HepG2 (cell line): ENCODE measurements around the gene ALPL. TPM values are rescaled to one million over a fixed set of nuclear protein-coding genes. Genes with fewer than 3 reads are reported as not detected.

ENCODE experiments used
- FOSL2 ChIP-seq: sonication (generic); formaldehyde crosslinking; IDR thresholded peaks from 2 replicates; pipeline ENCODE4 v1.4.0; 2020; ENCODE audit warnings: missing genetic modification reagents
- POGZ ChIP-seq: sonication (generic); formaldehyde crosslinking; IDR thresholded peaks from 2 replicates; pipeline ENCODE4 v1.4.0; 2020; ENCODE audit warnings: mild to moderate bottlenecking, missing genetic modification reagents
- ZNF552 ChIP-seq: sonication (generic); formaldehyde crosslinking; IDR thresholded peaks from 2 replicates; pipeline ENCODE4 v1.9.0; 2022; ENCODE audit warnings: missing genetic modification reagents, mild to moderate bottlenecking, borderline replicate concordance
- ZSCAN20 ChIP-seq: sonication (generic); formaldehyde crosslinking; IDR thresholded peaks from 2 replicates; pipeline ENCODE4 v1.4.0; 2020; ENCODE audit warnings: missing genetic modification reagents, mild to moderate bottlenecking, borderline replicate concordance
- polyA plus RNA-seq, 8 experiments: library from polyadenylated mRNA; depleted of rRNA in 3 of 8; stranded (reverse) in 7 of 8; unstranded in 1 of 8; fragments of >200 nt; fragmentation: Illumina TruSeq in 4 of 8; extraction: Trizol in 4 of 8; gene quantifications; 2 replicates each; pipeline versions ENCODE4 v1.2.1 to v1.2.3, GENCODE V29; 2011 to 2016; ENCODE audit warnings: low read depth in 4 of 8, missing spikeins in 1 of 8, mixed read lengths in 1 of 8; ENCODE audit not compliant: insufficient read depth in 1 of 8
- total RNA-seq, 5 experiments: library from RNA; depleted of rRNA; stranded (reverse); fragments of >200 nt; fragmentation: Illumina TruSeq; extraction: Trizol; gene quantifications; 2 replicates each; pipeline ENCODE4 v1.2.3, GENCODE V29; 2016; ENCODE audit warnings: low read depth in 1 of 5
- TF ChIP-seq, protein P1 (sequence below), 2 experiments: fragments of 450-650 bp in 1 of 2; sonication (generic) in 1 of 2; formaldehyde crosslinking in 1 of 2; IDR thresholded peaks; 2 replicates each; pipeline versions ENCODE4 v1.6.1 to v1.8.0; 2016 to 2022; ENCODE audit warnings: antibody characterized with exemption in 1 of 2, mild to moderate bottlenecking in 1 of 2, missing genetic modification reagents in 1 of 2
- TF ChIP-seq, protein P2 (sequence below): sonication (generic); IDR thresholded peaks from 2 replicates; pipeline ENCODE4 v1.6.1; 2016; ENCODE audit warnings: low read depth, borderline replicate concordance
- TF ChIP-seq, protein P3 (sequence below): IDR thresholded peaks from 2 replicates; pipeline ENCODE4 v1.6.1; 2016
- TF ChIP-seq, protein P4 (sequence below): IDR thresholded peaks from 2 replicates; pipeline ENCODE4 v1.6.1; 2016; ENCODE audit warnings: missing compliant biosample characterization, missing genetic modification reagents, borderline replicate concordance
- TF ChIP-seq, protein P5 (sequence below): sonication (generic); formaldehyde crosslinking; IDR thresholded peaks from 2 replicates; pipeline ENCODE4 v1.8.1; 2023; ENCODE audit warnings: mild to moderate bottlenecking, inconsistent platforms, moderate library complexity, missing genetic modification reagents, borderline replicate concordance

Gene ALPL
- total and polyA plus RNA-seq, 2 of the 13 experiments (the other 11 are each of a cell fraction or from before 2014, with no cell fraction given): 0.12 TPM; not detected in 1

DNA sequence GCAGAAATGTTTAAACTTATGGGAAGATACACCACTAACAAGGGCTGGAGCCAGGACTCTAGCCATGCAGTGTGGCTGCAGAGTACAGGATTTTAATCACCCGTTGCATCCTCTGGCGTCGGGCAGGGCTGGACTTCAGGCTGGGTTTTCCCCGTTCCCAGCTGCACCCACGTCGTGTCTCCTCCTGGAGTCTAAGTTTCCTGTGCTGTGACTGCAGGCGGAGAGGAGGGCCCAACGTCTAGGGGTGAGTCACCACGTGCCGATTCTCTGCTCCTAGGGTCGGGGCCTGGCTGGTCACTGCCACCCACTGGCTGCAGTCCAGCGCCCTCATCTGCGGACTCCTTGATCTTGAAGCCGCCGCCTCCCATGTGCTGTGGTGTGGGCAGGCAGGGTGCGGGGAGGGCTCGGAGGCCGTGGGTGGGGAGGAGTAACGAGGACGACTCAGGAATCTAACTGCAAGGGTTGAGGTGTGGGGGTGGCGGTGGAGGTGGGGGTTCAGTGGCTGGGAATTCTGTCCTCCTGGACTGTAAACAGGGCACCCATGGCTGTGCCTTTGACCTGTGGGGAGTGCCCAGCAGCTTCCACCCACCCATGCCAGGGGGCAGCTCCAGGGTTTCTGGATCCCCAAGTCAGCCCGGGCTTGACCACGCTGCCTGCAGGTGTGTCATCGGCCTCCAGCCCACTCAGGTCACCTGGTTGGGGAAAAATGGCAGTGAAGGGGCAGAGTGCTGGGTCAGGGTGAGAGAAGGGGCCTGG is 77.8 kb downstream of the ALPL start (continued):
- TF ChIP-seq, protein P1, sequence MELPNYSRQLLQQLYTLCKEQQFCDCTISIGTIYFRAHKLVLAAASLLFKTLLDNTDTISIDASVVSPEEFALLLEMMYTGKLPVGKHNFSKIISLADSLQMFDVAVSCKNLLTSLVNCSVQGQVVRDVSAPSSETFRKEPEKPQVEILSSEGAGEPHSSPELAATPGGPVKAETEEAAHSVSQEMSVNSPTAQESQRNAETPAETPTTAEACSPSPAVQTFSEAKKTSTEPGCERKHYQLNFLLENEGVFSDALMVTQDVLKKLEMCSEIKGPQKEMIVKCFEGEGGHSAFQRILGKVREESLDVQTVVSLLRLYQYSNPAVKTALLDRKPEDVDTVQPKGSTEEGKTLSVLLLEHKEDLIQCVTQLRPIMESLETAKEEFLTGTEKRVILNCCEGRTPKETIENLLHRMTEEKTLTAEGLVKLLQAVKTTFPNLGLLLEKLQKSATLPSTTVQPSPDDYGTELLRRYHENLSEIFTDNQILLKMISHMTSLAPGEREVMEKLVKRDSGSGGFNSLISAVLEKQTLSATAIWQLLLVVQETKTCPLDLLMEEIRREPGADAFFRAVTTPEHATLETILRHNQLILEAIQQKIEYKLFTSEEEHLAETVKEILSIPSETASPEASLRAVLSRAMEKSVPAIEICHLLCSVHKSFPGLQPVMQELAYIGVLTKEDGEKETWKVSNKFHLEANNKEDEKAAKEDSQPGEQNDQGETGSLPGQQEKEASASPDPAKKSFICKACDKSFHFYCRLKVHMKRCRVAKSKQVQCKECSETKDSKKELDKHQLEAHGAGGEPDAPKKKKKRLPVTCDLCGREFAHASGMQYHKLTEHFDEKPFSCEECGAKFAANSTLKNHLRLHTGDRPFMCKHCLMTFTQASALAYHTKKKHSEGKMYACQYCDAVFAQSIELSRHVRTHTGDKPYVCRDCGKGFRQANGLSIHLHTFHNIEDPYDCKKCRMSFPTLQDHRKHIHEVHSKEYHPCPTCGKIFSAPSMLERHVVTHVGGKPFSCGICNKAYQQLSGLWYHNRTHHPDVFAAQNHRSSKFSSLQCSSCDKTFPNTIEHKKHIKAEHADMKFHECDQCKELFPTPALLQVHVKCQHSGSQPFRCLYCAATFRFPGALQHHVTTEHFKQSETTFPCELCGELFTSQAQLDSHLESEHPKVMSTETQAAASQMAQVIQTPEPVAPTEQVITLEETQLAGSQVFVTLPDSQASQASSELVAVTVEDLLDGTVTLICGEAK (IDR thresholded peaks at IDR 0.05): no peak
- TF ChIP-seq, protein P1 (CRISPR knock-in tag; IDR thresholded peaks at IDR 0.05): 0 out of 2 replicates have a peak, but pooled peaks have one; percentile 5
- TF ChIP-seq ZSCAN20 (CRISPR knock-in tag) (no peak), FOSL2 (peak; percentile 94), ZNF552 (CRISPR knock-in tag) (no peak), POGZ (CRISPR knock-in tag) (no peak)
- TF ChIP-seq, protein P2, sequence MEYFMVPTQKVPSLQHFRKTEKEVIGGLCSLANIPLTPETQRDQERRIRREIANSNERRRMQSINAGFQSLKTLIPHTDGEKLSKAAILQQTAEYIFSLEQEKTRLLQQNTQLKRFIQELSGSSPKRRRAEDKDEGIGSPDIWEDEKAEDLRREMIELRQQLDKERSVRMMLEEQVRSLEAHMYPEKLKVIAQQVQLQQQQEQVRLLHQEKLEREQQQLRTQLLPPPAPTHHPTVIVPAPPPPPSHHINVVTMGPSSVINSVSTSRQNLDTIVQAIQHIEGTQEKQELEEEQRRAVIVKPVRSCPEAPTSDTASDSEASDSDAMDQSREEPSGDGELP: no peak
- TF ChIP-seq, protein P3, sequence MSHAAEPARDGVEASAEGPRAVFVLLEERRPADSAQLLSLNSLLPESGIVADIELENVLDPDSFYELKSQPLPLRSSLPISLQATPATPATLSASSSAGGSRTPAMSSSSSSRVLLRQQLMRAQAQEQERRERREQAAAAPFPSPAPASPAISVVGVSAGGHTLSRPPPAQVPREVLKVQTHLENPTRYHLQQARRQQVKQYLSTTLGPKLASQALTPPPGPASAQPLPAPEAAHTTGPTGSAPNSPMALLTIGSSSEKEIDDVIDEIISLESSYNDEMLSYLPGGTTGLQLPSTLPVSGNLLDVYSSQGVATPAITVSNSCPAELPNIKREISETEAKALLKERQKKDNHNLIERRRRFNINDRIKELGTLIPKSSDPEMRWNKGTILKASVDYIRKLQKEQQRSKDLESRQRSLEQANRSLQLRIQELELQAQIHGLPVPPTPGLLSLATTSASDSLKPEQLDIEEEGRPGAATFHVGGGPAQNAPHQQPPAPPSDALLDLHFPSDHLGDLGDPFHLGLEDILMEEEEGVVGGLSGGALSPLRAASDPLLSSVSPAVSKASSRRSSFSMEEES: peak; percentile 62; the same call in 1 of the 2 replicates
- TF ChIP-seq, protein P4, sequence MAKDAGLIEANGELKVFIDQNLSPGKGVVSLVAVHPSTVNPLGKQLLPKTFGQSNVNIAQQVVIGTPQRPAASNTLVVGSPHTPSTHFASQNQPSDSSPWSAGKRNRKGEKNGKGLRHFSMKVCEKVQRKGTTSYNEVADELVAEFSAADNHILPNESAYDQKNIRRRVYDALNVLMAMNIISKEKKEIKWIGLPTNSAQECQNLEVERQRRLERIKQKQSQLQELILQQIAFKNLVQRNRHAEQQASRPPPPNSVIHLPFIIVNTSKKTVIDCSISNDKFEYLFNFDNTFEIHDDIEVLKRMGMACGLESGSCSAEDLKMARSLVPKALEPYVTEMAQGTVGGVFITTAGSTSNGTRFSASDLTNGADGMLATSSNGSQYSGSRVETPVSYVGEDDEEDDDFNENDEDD (CRISPR knock-in tag): peak; percentile 82; the same call in 1 of the 2 replicates
- TF ChIP-seq, protein P5, sequence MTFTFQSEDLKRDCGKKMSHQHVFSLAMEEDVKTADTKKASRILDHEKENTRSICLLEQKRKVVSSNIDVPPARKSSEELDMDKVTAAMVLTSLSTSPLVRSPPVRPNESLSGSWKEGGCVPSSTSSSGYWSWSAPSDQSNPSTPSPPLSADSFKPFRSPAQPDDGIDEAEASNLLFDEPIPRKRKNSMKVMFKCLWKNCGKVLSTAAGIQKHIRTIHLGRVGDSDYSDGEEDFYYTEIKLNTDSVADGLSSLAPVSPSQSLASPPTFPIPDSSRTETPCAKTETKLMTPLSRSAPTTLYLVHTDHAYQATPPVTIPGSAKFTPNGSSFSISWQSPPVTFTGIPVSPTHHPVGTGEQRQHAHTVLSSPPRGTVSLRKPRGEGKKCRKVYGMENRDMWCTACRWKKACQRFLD (CRISPR knock-in tag): no peak
